GM23338 (cell line): ENCODE data around the gene ATF6. TPM values are rescaled to one million over a fixed set of nuclear protein-coding genes. Genes with fewer than 3 reads are reported as not detected.

Experiments used
- ATAC-seq: fragments of 200-7000 bp; cut with Tn5 transposase; 3 replicates; pipeline ENCODE4 v1.9.1; 2020
- DNase-seq: peaks from one replicate; pipeline ENCODE4 v3.0.0-alpha.2; 2015; ENCODE audit warnings: low spot score
- H2AFZ ChIP-seq: fragments of 200-600 bp; sonication (generic); 2 replicates; pipeline ENCODE4 v1.8.0; 2016; ENCODE audit warnings: antibody characterized with exemption, mild to moderate bottlenecking, moderate library complexity
- H3F3A ChIP-seq: fragments of 200-600 bp; sonication (generic); replicated peaks from 2 replicates; pipeline ENCODE4 v1.8.0; 2017; ENCODE audit warnings: antibody characterized with exemption, mixed run types, low read depth
- H3K27ac ChIP-seq: fragments of 200-600 bp; sonication (generic); 2 replicates; pipeline ENCODE4 v1.6.1; 2016; ENCODE audit warnings: low read depth
- H3K27me3 ChIP-seq: fragments of 200-600 bp; sonication (generic); 2 replicates; pipeline ENCODE4 v1.8.0; 2016; ENCODE audit warnings: mild to moderate bottlenecking, mixed run types, moderate library complexity; ENCODE audit not compliant: insufficient read depth
- H3K36me3 ChIP-seq: fragments of 200-600 bp; sonication (generic); 2 replicates; pipeline ENCODE4 v1.8.0; 2016; ENCODE audit warnings: mild to moderate bottlenecking; ENCODE audit not compliant: insufficient read depth
- H3K4me1 ChIP-seq: fragments of 200-600 bp; sonication (generic); 2 replicates; pipeline ENCODE4 v1.8.0; 2016; ENCODE audit warnings: mild to moderate bottlenecking, moderate library complexity; ENCODE audit not compliant: insufficient read depth
- H3K4me2 ChIP-seq: fragments of 200-600 bp; sonication (generic); 2 replicates; pipeline ENCODE4 v1.7.1; 2017; ENCODE audit warnings: mixed run types
- H3K4me3 ChIP-seq: fragments of 200-600 bp; sonication (generic); 2 replicates; pipeline ENCODE4 v1.6.1; 2016; ENCODE audit warnings: mixed run types
- H3K79me2 ChIP-seq: fragments of 200-600 bp; sonication (generic); replicated peaks from 2 replicates; pipeline ENCODE4 v1.8.0; 2017; ENCODE audit warnings: mild to moderate bottlenecking; ENCODE audit not compliant: insufficient read depth
- H3K9me2 ChIP-seq: fragments of 200-600 bp; sonication (generic); 2 replicates; pipeline ENCODE4 v1.8.0; 2017; ENCODE audit not compliant: insufficient read depth
- H4K20me1 ChIP-seq: fragments of 200-600 bp; sonication (generic); replicated peaks from 2 replicates; pipeline ENCODE4 v1.8.0; 2017; ENCODE audit warnings: mild to moderate bottlenecking; ENCODE audit not compliant: insufficient read depth
- H3K27ac Mint-ChIP-seq: 2 replicates; pipeline ENCODE4 v1.8.0; 2020; ENCODE audit warnings: inconsistent platforms, mild to moderate bottlenecking, moderate library complexity, mixed read lengths
- H3K27me3 Mint-ChIP-seq: 3 replicates; pipeline ENCODE4 v1.8.0; 2022; ENCODE audit warnings: low read depth, mild to moderate bottlenecking, moderate library complexity, mixed read lengths, inconsistent platforms; ENCODE audit not compliant: insufficient read depth, poor library complexity
- H3K36me3 Mint-ChIP-seq: 3 replicates; pipeline ENCODE4 v1.8.0; 2021; ENCODE audit warnings: low read depth, mild to moderate bottlenecking, inconsistent platforms, moderate library complexity, mixed read lengths
- H3K4me1 Mint-ChIP-seq: 3 replicates; pipeline ENCODE4 v1.8.0; 2020; ENCODE audit warnings: mild to moderate bottlenecking, inconsistent platforms, mixed read lengths
- H3K4me3 Mint-ChIP-seq: 3 replicates; pipeline ENCODE4 v1.8.0; 2021; ENCODE audit warnings: moderate library complexity, mild to moderate bottlenecking, inconsistent platforms, mixed read lengths
- H3K9me3 Mint-ChIP-seq: 3 replicates; pipeline ENCODE4 v1.8.0; 2020; ENCODE audit warnings: moderate library complexity, mild to moderate bottlenecking, inconsistent platforms, mixed read lengths
- CREB1 ChIP-seq: fragments of 250-450 bp; sonication (Bioruptor Pico); IDR thresholded peaks from 2 replicates; pipeline ENCODE4 v1.5.0; 2020; ENCODE audit warnings: low read depth, mild to moderate bottlenecking, moderate library complexity
- CTCF ChIP-seq, 2 experiments: fragments of 200-600 bp in 1 of 2; sonication (generic) in 1 of 2; conservative IDR thresholded peaks; 2 replicates each; pipeline versions ENCODE4 v1.5.1 to v1.6.1; 2016 to 2017; ENCODE audit warnings: antibody characterized with exemption in 2 of 2, low read depth in 2 of 2, mild to moderate bottlenecking in 2 of 2, moderate library complexity in 1 of 2
- ETS1 ChIP-seq: IDR thresholded peaks from 2 replicates; pipeline ENCODE4 v1.6.1; 2016; ENCODE audit warnings: antibody characterized with exemption
- EZH2 ChIP-seq: fragments of 200-600 bp; sonication (generic); IDR thresholded peaks from one replicate; pipeline ENCODE4 v1.8.0; 2017; ENCODE audit warnings: antibody characterized with exemption, mild to moderate bottlenecking, low read depth; ENCODE audit not compliant: unreplicated experiment
- EZH2phosphoT487 ChIP-seq: fragments of 200-600 bp; sonication (generic); IDR thresholded peaks from one replicate; pipeline ENCODE4 v1.8.1; 2018; ENCODE audit warnings: antibody characterized with exemption; ENCODE audit not compliant: unreplicated experiment
- JUNB ChIP-seq: IDR thresholded peaks from one replicate; pipeline ENCODE4 v1.6.1; 2016; ENCODE audit warnings: antibody characterized with exemption; ENCODE audit not compliant: unreplicated experiment
- NANOG ChIP-seq: IDR thresholded peaks from 2 replicates; pipeline ENCODE4 v1.6.1; 2016; ENCODE audit warnings: antibody characterized with exemption, borderline replicate concordance
- POLR2AphosphoS5 ChIP-seq: IDR thresholded peaks from 2 replicates; pipeline ENCODE4 v1.6.1; 2016; ENCODE audit warnings: antibody characterized with exemption, low read depth
- REST ChIP-seq: IDR thresholded peaks from one replicate; pipeline ENCODE4 v1.6.1; 2018; ENCODE audit warnings: antibody characterized with exemption; ENCODE audit not compliant: unreplicated experiment
- STAT1 ChIP-seq: IDR thresholded peaks from one replicate; pipeline ENCODE4 v1.6.1; 2016; ENCODE audit warnings: antibody characterized with exemption; ENCODE audit not compliant: unreplicated experiment
- ZNF114 ChIP-seq: fragments of 250-450 bp; sonication (Bioruptor Pico); IDR thresholded peaks from 2 replicates; pipeline ENCODE4 v1.5.0; 2020; ENCODE audit warnings: mild to moderate bottlenecking, moderate library complexity
- ZNF331 ChIP-seq: fragments of 250-450 bp; sonication (Bioruptor Pico); IDR thresholded peaks from 2 replicates; pipeline ENCODE4 v1.5.0; 2020; ENCODE audit warnings: low read depth, mild to moderate bottlenecking, moderate library complexity
- ZNF462 ChIP-seq: fragments of 250-450 bp; sonication (Bioruptor Pico); IDR thresholded peaks from 2 replicates; pipeline ENCODE4 v1.5.0; 2020; ENCODE audit warnings: mild to moderate bottlenecking, moderate library complexity
- polyA plus RNA-seq: library from polyadenylated mRNA; unstranded; fragments of >200 nt; fragmentation: Nextera tagmentation; extraction: Ambion mirVana; gene quantifications from 2 replicates; pipeline ENCODE4 v1.2.1, GENCODE V29; 2016
- total RNA-seq: library from RNA; depleted of rRNA; stranded (reverse); fragments of >200 nt; shearing (Covaris generic); gene quantifications from 2 replicates; pipeline ENCODE4 v1.2.3, GENCODE V29; 2014

The ATF6 gene
- total and polyA plus RNA-seq, 2 experiments from 2014 or later, result 5.0 to 13.5 TPM

GRCh38 chr1:161773791-161774190 is 7.7 kb downstream of the ATF6 start:
- no peak overlapping the region for H3K4me3 Mint-ChIP-seq
- no peak overlapping the region for H3K4me3 ChIP-seq
- H3K36me3 ChIP-seq, result no peaks in the 10 kb centered on the region
- no peaks in the 10 kb centered on the region for H3F3A ChIP-seq
- no peaks in the 10 kb centered on the region for H3K27me3 ChIP-seq
- no peaks in the 10 kb centered on the region for H3K9me2 ChIP-seq
- peaks cover 3% of the 10 kb centered on the region; the same call in 1 of the 3 replicates for H3K4me1 Mint-ChIP-seq
- DNase-seq (no peak), ATAC-seq (no peak)
- no peaks in the 10 kb centered on the region for H3K4me1 ChIP-seq
- no peak overlapping the region for H2AFZ ChIP-seq
- 0 out of 2 replicates have a peak, but pooled peaks cover 9% of the 10 kb centered on the region for H4K20me1 ChIP-seq
- no peak overlapping the region for H3K27ac Mint-ChIP-seq
- no peaks in the 10 kb centered on the region for H3K36me3 Mint-ChIP-seq
- no peaks in the 10 kb centered on the region for H3K27me3 Mint-ChIP-seq
- H3K9me3 Mint-ChIP-seq, result no peaks in the 10 kb centered on the region
- no peak overlapping the region for H3K27ac ChIP-seq
- no peak overlapping the region for H3K4me2 ChIP-seq
- TF ChIP-seq EZH2 (no peak), JUNB (no peak), CTCF (conservative IDR thresholded peaks at IDR 0.05; ENCODE audit: low read depth in 2 of 2) (no peak), ETS1 (no peak), CREB1 (CRISPR knock-in tag) (no peak), POLR2AphosphoS5 (no peak), EZH2phosphoT487 (no peak), ZNF462 (no peak), REST (no peak), STAT1 (no peak), ZNF331 (no peak), ZNF114 (CRISPR knock-in tag) (no peak), NANOG (no peak)
- H3K79me2 ChIP-seq, result peaks cover 22% of the 10 kb centered on the region
